Pons (tissue), 1 donor: Measurements from ENCODE around the gene CTSS.

Experiments used
- DNase-seq: peaks from one replicate; pipeline ENCODE4 v3.0.0-alpha.2; 2016; ENCODE audit warnings: low spot score

The CTSS gene

GRCh38 chr1:150696995-150697927 is 68.3 kb downstream of the CTSS start, which contains the start of gene GOLPH3L:
TSS of gene GOLPH3L (minus strand) at chr1:150697154. CDS start at chr1:150694838, 2,316 bp downstream.
- DNase-seq, result peak; percentile 99

DNA sequence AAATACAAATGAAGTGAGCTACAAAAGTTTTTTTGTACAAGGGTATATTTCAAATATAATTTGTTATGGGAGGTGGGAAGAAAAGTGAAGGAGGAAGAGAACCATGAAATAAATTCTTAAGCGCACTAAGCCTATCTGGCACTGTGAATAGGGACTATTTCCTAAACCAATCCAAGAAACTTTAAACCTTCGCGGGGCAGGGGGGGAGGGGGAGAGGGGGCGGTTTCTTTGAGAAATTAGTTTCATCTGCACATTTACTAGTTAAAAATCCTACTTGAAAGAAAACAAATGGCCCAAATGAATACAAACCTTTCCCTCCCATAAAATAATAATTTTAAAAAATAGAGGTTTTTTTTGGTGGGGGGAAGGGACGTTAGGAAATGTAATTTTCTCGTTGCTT is 69.0 kb downstream of the CTSS start:
- no peak for DNase-seq

- no peak for DNase-seq
Measured at GRCh38 chr1:150696162-150696561, 69.4 kb downstream of the CTSS start.

DNA sequence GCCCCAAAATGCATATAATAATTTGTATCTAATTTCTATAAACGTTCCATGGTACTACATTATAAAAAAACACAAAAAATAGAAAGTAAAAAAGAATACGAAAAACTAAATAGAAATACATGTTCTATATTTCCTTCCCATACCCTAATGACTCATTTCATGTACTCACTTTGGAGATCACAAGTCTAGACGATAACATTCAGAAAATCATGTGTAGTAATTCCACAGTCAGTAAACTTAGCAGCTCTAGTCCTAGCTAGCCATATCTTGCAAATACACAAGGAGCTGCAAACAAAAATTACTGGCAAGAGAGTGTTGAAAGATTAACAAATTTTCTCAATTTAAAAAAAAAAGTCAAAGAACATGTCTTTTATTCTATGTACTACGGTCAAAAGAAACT is 70.0 kb downstream of the CTSS start:
- DNase-seq, result no peak

DNA sequence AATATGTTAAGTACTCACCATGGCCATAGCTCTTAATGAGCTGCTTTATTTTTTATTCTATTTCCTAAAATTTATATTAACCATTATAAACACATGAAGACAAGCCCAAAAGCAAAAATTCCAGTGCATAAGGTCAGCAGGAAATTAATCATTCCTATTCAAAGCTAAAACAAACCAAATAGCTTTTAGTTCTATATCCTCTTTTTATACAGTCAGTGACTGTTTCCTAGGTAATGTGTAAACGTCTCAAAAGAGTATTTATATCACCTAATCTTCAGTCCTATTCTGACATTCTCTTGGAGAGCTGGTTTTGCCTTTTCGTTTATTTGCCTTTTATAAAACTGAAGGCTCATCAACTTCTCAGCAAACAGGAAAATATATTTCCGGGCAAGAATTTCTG is 72.9 kb downstream of the CTSS start:
- DNase-seq, result no peak

- DNase-seq, result peak; percentile 10
Measured at GRCh38 chr1:150688763-150689162, 76.8 kb downstream of the CTSS start.

DNA sequence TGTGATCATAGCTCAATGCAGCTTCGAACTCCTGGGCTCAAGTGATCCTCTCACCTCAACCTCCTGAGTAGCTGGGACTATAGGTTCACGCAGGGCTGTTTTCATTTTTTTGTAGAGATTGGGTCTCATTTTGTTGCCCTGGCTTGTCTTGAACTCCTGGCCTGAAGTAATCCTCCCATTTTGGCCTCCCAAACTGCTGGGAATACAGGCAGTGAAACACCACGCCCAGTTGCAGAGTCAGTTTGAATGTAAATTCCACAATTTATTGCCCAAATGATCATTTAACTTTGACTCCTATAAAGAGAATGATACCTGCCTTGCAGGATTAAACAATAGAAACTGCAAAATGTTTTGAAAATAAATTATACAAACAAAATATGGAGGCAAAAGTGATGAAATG is 79.3 kb downstream of the CTSS start:
- DNase-seq, result no peak

- DNase-seq, result no peak
Measured at GRCh38 chr1:150683914-150684313, 81.7 kb downstream of the CTSS start.
